ENCODE data around the gene CETP. TPM values are rescaled to one million over a fixed set of nuclear protein-coding genes. Genes with fewer than 3 reads are reported as not detected.

Gene CETP
- polyA plus RNA-seq, 1 donor (not counting 4 experiments of a cell fraction or from before 2014, with no cell fraction given) = not detected

DNA sequence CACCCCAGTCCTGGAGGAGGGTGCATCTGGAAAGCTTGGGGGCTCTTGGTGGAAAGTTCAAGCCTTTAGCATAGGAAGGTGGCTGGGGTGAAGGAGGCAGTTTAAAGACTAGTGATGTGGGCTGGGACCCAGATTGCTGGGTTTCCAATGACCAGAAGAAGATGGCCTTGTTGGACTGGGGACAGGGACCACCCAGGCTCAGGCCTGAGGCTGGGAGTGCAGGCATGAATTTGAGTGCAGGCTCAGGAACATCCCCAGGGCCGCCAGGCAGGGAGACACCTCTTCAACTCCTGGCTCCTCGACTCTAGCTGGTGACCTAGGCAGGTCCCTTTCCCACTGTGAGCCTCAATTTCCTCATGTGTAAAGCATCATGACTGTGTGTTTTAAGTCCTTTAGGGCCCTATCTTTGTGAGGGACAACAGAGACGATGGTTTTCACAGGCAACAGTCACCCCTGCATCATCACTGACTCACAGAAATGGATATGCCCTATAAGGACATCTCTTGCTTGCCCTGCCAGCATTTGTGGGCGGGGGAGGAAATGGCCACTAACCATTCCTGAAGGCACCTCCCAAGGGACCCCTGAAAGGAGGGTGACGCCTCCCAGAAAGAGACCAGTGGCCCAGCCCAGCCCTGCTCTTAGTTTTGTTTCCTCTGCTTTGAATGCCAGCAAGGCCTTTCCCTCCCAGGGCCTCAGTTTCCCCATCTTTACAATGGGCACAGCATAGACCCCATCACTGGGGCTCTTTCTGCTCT, 38.7 kb downstream of the CETP start:
- Histone ChIP-seq H3K79me2 (ENCODE audit: control insufficient read depth, insufficient read depth, low read length) (no peaks in the 10 kb centered on the region), H3K4me2 (ENCODE audit: control insufficient read depth, extremely low read depth, insufficient read depth, low read depth, low read length) (peak overlapping the region; percentile 16), H3K4me1 (ENCODE audit: control insufficient read depth, extremely low read depth, insufficient read depth, low read length) (peaks cover 36% of the 10 kb centered on the region), H3K27ac (ENCODE audit: control insufficient read depth, insufficient read depth, low read length) (peak overlapping the region; percentile 69), H2AFZ (ENCODE audit: control insufficient read depth, low read length) (no peak overlapping the region), H4K20me1 (ENCODE audit: control insufficient read depth, extremely low read depth, insufficient read depth, low read length) (no peaks in the 10 kb centered on the region), H3K36me3 (ENCODE audit: control insufficient read depth in 2 of 2, extremely low read depth in 1 of 2, insufficient read depth in 2 of 2, low read length in 2 of 2) (no peaks in the 10 kb centered on the region), H3K9me1 (ENCODE audit: control insufficient read depth, extremely low read depth, insufficient read depth, low read length) (peaks cover 3% of the 10 kb centered on the region), H3K9ac (ENCODE audit: control insufficient read depth, extremely low read depth, insufficient read depth, low read length) (peak overlapping the region; percentile 44), H3K9me3 (ENCODE audit: control insufficient read depth, low read depth, low read length) (no peaks in the 10 kb centered on the region), H3K4me3 (ENCODE audit: control insufficient read depth in 2 of 3, extremely low read depth in 1 of 3, insufficient read depth in 2 of 3, low read depth in 1 of 3, low read length in 3 of 3) (no peak overlapping the region), H3K27me3 (ENCODE audit: control insufficient read depth, extremely low read depth, insufficient read depth, low read length) (no peaks in the 10 kb centered on the region)
- FAIRE-seq (peak; percentile 52), DNase-seq (ENCODE audit: low read depth, low spot score) (no peak)
- TF ChIP-seq CTCF (optimal IDR thresholded peaks at IDR 0.05 in 1 of 3, IDR thresholded peaks at IDR 0.05 in 1 of 3, conservative IDR thresholded peaks at IDR 0.05 in 1 of 3; ENCODE audit: extremely low read depth in 1 of 3, insufficient read depth in 2 of 3, low read length in 3 of 3) = no peak
- TF ChIP-seq EZH2 (IDR thresholded peaks at IDR 0.05; ENCODE audit: low read length) = no peak
- dilution Hi-C loops (cut with MboI; ENCODE audit: extremely low pct_ligation_motif_present, low sequenced_read_pairs) = no loop called here

GRCh38 chr16:57001026-57001679, 39.4 kb downstream of the CETP start:
- dilution Hi-C loops (cut with MboI; ENCODE audit: extremely low pct_ligation_motif_present, low sequenced_read_pairs) = no loop called here
- H3K79me2 ChIP-seq (ENCODE audit: control insufficient read depth, insufficient read depth, low read length) = no peaks in the 10 kb centered on the region
- DNase-seq (ENCODE audit: low read depth, low spot score) (no peak), FAIRE-seq (no peak)
- H3K27ac ChIP-seq (ENCODE audit: control insufficient read depth, insufficient read depth, low read length) = no peak overlapping the region
- H3K4me3 ChIP-seq (ENCODE audit: control insufficient read depth in 2 of 3, extremely low read depth in 1 of 3, insufficient read depth in 2 of 3, low read depth in 1 of 3, low read length in 3 of 3) = no peak overlapping the region
- no peaks in the 10 kb centered on the region for H3K27me3 ChIP-seq (ENCODE audit: control insufficient read depth, extremely low read depth, insufficient read depth, low read length)
- H3K9ac ChIP-seq (ENCODE audit: control insufficient read depth, extremely low read depth, insufficient read depth, low read length) = no peak overlapping the region
- peaks cover 3% of the 10 kb centered on the region for H3K9me1 ChIP-seq (ENCODE audit: control insufficient read depth, extremely low read depth, insufficient read depth, low read length)
- TF ChIP-seq EZH2 (IDR thresholded peaks at IDR 0.05; ENCODE audit: low read length) = no peak
- no peak for TF ChIP-seq CTCF (optimal IDR thresholded peaks at IDR 0.05 in 1 of 3, IDR thresholded peaks at IDR 0.05 in 1 of 3, conservative IDR thresholded peaks at IDR 0.05 in 1 of 3; ENCODE audit: extremely low read depth in 1 of 3, insufficient read depth in 2 of 3, low read length in 3 of 3)
- H3K4me1 ChIP-seq (ENCODE audit: control insufficient read depth, extremely low read depth, insufficient read depth, low read length) = peaks cover 36% of the 10 kb centered on the region
- no peak overlapping the region for H3K4me2 ChIP-seq (ENCODE audit: control insufficient read depth, extremely low read depth, insufficient read depth, low read depth, low read length)
- H4K20me1 ChIP-seq (ENCODE audit: control insufficient read depth, extremely low read depth, insufficient read depth, low read length) = no peaks in the 10 kb centered on the region
- no peaks in the 10 kb centered on the region for H3K36me3 ChIP-seq (ENCODE audit: control insufficient read depth in 2 of 2, extremely low read depth in 1 of 2, insufficient read depth in 2 of 2, low read length in 2 of 2)
- no peak overlapping the region for H2AFZ ChIP-seq (ENCODE audit: control insufficient read depth, low read length)
- H3K9me3 ChIP-seq (ENCODE audit: control insufficient read depth, low read depth, low read length) = no peaks in the 10 kb centered on the region
